ENCODE measurements around the gene AAMP.

- TF ChIP-seq CTCF (IDR thresholded peaks at IDR 0.05; ENCODE audit: borderline replicate concordance, extremely low read depth, low read length, poor library complexity, severe bottlenecking) (no peak), EZH2 (IDR thresholded peaks at IDR 0.05; ENCODE audit: borderline replicate concordance, low read depth, low read length, severe bottlenecking) (no peak)
Measured at GRCh38 chr2:218260742-218261422, 9.1 kb downstream of the AAMP start, which contains the start of gene GPBAR1.

Measured in DND-41 (cell line).